Panc1 (cell line): Measurements from ENCODE around the gene GALNT10. TPM values are rescaled to one million over a fixed set of nuclear protein-coding genes. Genes with fewer than 3 reads are reported as not detected.

Experiments
- ATAC-seq: fragments of 200-7000 bp; cut with Tn5 transposase; 2 replicates; pipeline ENCODE4 v1.9.1; 2020; ENCODE audit warnings: mild to moderate bottlenecking, moderate library complexity
- BruUV-seq: library from RNA; stranded (reverse); fragments of 400-500 nt; replicated peaks from 2 replicates; lab custom pipeline; 2021; lab: Mats Ljungman, UMichigan
- CTCF ChIA-PET: fragments of 300-600 bp; sonication (Branson Sonifier 250); formaldehyde crosslinking; loops from one replicate; lab custom pipeline; 2022; ENCODE audit warnings: antibody characterized with exemption; lab: Charles Lee
- POLR2A ChIA-PET: fragments of 300-600 bp; sonication (Branson Sonifier 250); formaldehyde crosslinking; loops from one replicate; lab custom pipeline; 2022; ENCODE audit warnings: antibody characterized with exemption; lab: Charles Lee
- DNase-seq: peaks from one replicate; pipeline ENCODE4 v3.0.0-alpha.2; 2010; ENCODE audit warnings: low read depth, low spot score
- H3K27ac ChIP-seq: 2 replicates; pipeline ENCODE4 v1.5.1; 2011; ENCODE audit warnings: mild to moderate bottlenecking, low read length, inconsistent platforms
- H3K27me3 ChIP-seq: fragments of 200-500 bp; sonication (Bioruptor generic); 2 replicates; pipeline ENCODE4 v1.6.0; 2014; ENCODE audit warnings: low read length, inconsistent platforms; ENCODE audit not compliant: control insufficient read depth, insufficient read depth
- H3K36me3 ChIP-seq: fragments of 200-500 bp; sonication (Bioruptor generic); 2 replicates; pipeline ENCODE4 v1.5.1; 2014; ENCODE audit warnings: inconsistent platforms, mild to moderate bottlenecking, low read length, moderate library complexity; ENCODE audit not compliant: control insufficient read depth, insufficient read depth
- H3K4me1 ChIP-seq: 2 replicates; pipeline ENCODE4 v1.5.1; 2011; ENCODE audit warnings: inconsistent platforms, mild to moderate bottlenecking, low read length, moderate library complexity; ENCODE audit not compliant: control insufficient read depth, insufficient read depth
- H3K4me3 ChIP-seq, 2 experiments: 2 replicates each; pipeline ENCODE4 v1.5.1; 2011 to 2012; ENCODE audit warnings: low read depth in 2 of 2, low read length in 2 of 2, mild to moderate bottlenecking in 2 of 2, inconsistent platforms in 1 of 2, moderate library complexity in 1 of 2
- H3K9me3 ChIP-seq: fragments of 200-500 bp; sonication (Bioruptor generic); 2 replicates; pipeline ENCODE4 v1.5.1; 2014; ENCODE audit warnings: low read depth, mild to moderate bottlenecking, inconsistent platforms, low read length, moderate library complexity; ENCODE audit not compliant: control insufficient read depth, insufficient read depth
- CTCF ChIP-seq: fragments of 450-650 bp; IDR thresholded peaks from 2 replicates; pipeline ENCODE4 v1.5.1; 2017; ENCODE audit warnings: mild to moderate bottlenecking
- POLR2AphosphoS5 ChIP-seq: IDR thresholded peaks from 2 replicates; pipeline ENCODE4 v1.6.1; 2012; ENCODE audit warnings: mild to moderate bottlenecking, low read depth, low read length, moderate library complexity
- REST ChIP-seq, 2 experiments: IDR thresholded peaks; 2 replicates each; pipeline ENCODE4 v1.6.1; 2011 to 2012; ENCODE audit warnings: low read depth in 2 of 2, control low read depth in 1 of 2, low read length in 1 of 2, mild to moderate bottlenecking in 1 of 2, moderate library complexity in 1 of 2; ENCODE audit not compliant: insufficient read depth in 1 of 2
- SIN3A ChIP-seq: IDR thresholded peaks from 2 replicates; pipeline ENCODE4 v1.6.1; 2012; ENCODE audit warnings: low read depth, mild to moderate bottlenecking, low read length, moderate library complexity, borderline replicate concordance; ENCODE audit not compliant: insufficient read depth
- TCF7L2 ChIP-seq: IDR thresholded peaks from 2 replicates; pipeline ENCODE4 v1.6.1; 2011; ENCODE audit warnings: mild to moderate bottlenecking, low read depth, low read length, inconsistent platforms
- in situ Hi-C: cut with HindIII; loops from 2 replicates; pipeline ENCODE4 v1.10.0; 2016; ENCODE audit warnings: low sequenced_read_pairs, low pct_unique_long_range_greater_than_20kb
- intact Hi-C: fragments of 100-400 bp; cut with micrococcal nuclease; formaldehyde crosslinking; loops from one replicate; pipeline ENCODE4 v1.10.0; 2022; ENCODE audit not compliant: unreplicated experiment
- total RNA-seq: library from RNA; stranded (reverse); gene quantifications from one replicate; pipeline ENCODE4 v1.2.1, GENCODE V29; 2021; ENCODE audit not compliant: unreplicated experiment

The GALNT10 gene
- total RNA-seq, 1 experiment from 2014 or later: 50.5 TPM

GRCh38 chr5:154396128-154396527 is 205.6 kb downstream of the GALNT10 start:
- intact Hi-C loops: no loop called here
- TF ChIP-seq TCF7L2: no peak
- TF ChIP-seq REST (IDR thresholded peaks at IDR 0.05; ENCODE audit: insufficient read depth in 1 of 2, low read depth in 2 of 2, low read length in 1 of 2): no peak
- no peak for TF ChIP-seq POLR2AphosphoS5
- no peak for TF ChIP-seq CTCF
- no peak for TF ChIP-seq SIN3A
- CTCF ChIA-PET: no interaction called here

GRCh38 chr5:154397652-154398406 is 207.3 kb downstream of the GALNT10 start:
- TF ChIP-seq TCF7L2: no peak
- TF ChIP-seq CTCF: no peak
- no peak for TF ChIP-seq POLR2AphosphoS5
- no peak for TF ChIP-seq REST (IDR thresholded peaks at IDR 0.05; ENCODE audit: insufficient read depth in 1 of 2, low read depth in 2 of 2, low read length in 1 of 2)
- TF ChIP-seq SIN3A: no peak
- ChIA-PET POLR2A (no interaction called here), CTCF (no interaction called here)
- DNase-seq (no peak), ATAC-seq (no peak)
- H3K4me3 ChIP-seq: no peak overlapping the region
- no peaks in the 10 kb centered on the region for H3K27me3 ChIP-seq
- no peaks in the 10 kb centered on the region for H3K9me3 ChIP-seq
- H3K27ac ChIP-seq: no peak overlapping the region
- no TSS peak for BruUV-seq
- no peaks in the 10 kb centered on the region for H3K36me3 ChIP-seq
- in situ Hi-C loops (no loop called here), intact Hi-C loops (no loop called here)
- H3K4me1 ChIP-seq: no peaks in the 10 kb centered on the region

More at GRCh38 chr5:154396128-154396527, 205.6 kb downstream of the GALNT10 start:
- ATAC-seq (no peak), DNase-seq (no peak)
- POLR2A ChIA-PET: no interaction called here
- Histone ChIP-seq H3K27ac (no peak overlapping the region), H3K36me3 (no peaks in the 10 kb centered on the region), H3K4me3 (no peak overlapping the region), H3K4me1 (no peaks in the 10 kb centered on the region), H3K27me3 (no peaks in the 10 kb centered on the region), H3K9me3 (no peaks in the 10 kb centered on the region)
- in situ Hi-C loops: no loop called here
- no TSS peak for BruUV-seq
